CD4-positive, CD25-positive, alpha-beta regulatory T cell (primary cell): ENCODE measurements around the gene TBATA. TPM values are rescaled to one million over a fixed set of nuclear protein-coding genes. Genes with fewer than 3 reads are reported as not detected.
"Not testable (repeated sequence)": the region's sequence is repeated elsewhere in the genome, so short reads cannot be mapped to it uniquely, and the experiment has no call there.

ENCODE experiments used
- ATAC-seq, 2 donors: fragments of 150-1000 bp; cut with Tn5 transposase; one replicate each; pipeline ENCODE4 v1.10.0; 2021; ENCODE audit warnings: low read depth in 2 of 2, moderate number of reproducible peaks in 2 of 2, moderate library complexity in 1 of 2
- DNase-seq, 3 donors: peaks; one replicate each; pipeline versions ENCODE4 v3.0.0 to v3.0.0-alpha.2; 2012 to 2022; ENCODE audit warnings: mixed read lengths in 1 of 3
- H3K27ac ChIP-seq: one replicate; pipeline ENCODE4 v1.7.0; 2013; ENCODE audit warnings: mild to moderate bottlenecking, low read length; ENCODE audit not compliant: insufficient read depth, poor library complexity, severe bottlenecking
- H3K27me3 ChIP-seq: one replicate; pipeline ENCODE4 v1.7.0; 2013; ENCODE audit warnings: low read length; ENCODE audit not compliant: control insufficient read depth, insufficient read depth
- H3K36me3 ChIP-seq: one replicate; pipeline ENCODE4 v1.7.0; 2013; ENCODE audit warnings: mild to moderate bottlenecking, low read length, moderate library complexity; ENCODE audit not compliant: control insufficient read depth, insufficient read depth
- H3K4me1 ChIP-seq: 2 replicates; pipeline ENCODE4 v1.7.0; 2013; ENCODE audit warnings: mild to moderate bottlenecking, low read length; ENCODE audit not compliant: insufficient read depth, control insufficient read depth, poor library complexity, severe bottlenecking
- H3K4me3 ChIP-seq: one replicate; pipeline ENCODE4 v1.7.0; 2013; ENCODE audit warnings: low read depth, mild to moderate bottlenecking, low read length, moderate library complexity
- H3K9me3 ChIP-seq, 2 experiments: 1 replicate in 1 of 2; 2 replicates in 1 of 2; pipeline ENCODE4 v1.7.0; 2013; ENCODE audit warnings: low read length in 2 of 2, mild to moderate bottlenecking in 1 of 2, moderate library complexity in 1 of 2; ENCODE audit not compliant: control insufficient read depth in 2 of 2
- H3K27ac Mint-ChIP-seq, 3 donors: one replicate each; pipeline ENCODE4 v1.8.0; 2020 to 2022; ENCODE audit warnings: mild to moderate bottlenecking in 3 of 3, mixed read lengths in 3 of 3, moderate library complexity in 2 of 3
- H3K27me3 Mint-ChIP-seq: one replicate; pipeline ENCODE4 v1.8.0; 2022; ENCODE audit warnings: mild to moderate bottlenecking, mixed read lengths
- H3K36me3 Mint-ChIP-seq: one replicate; pipeline ENCODE4 v1.8.0; 2020; ENCODE audit warnings: mixed read lengths
- H3K4me1 Mint-ChIP-seq, 4 donors: one replicate each; pipeline ENCODE4 v1.8.0; 2020 to 2022; ENCODE audit warnings: mixed read lengths in 4 of 4, mild to moderate bottlenecking in 1 of 4
- H3K4me3 Mint-ChIP-seq, 4 donors: one replicate each; pipeline ENCODE4 v1.8.0; 2020 to 2022; ENCODE audit warnings: mild to moderate bottlenecking in 4 of 4, mixed read lengths in 4 of 4, moderate library complexity in 3 of 4
- H3K9me3 Mint-ChIP-seq, 7 donors: one replicate each; pipeline ENCODE4 v1.8.0; 2020 to 2022; ENCODE audit warnings: mixed read lengths in 7 of 7, mild to moderate bottlenecking in 3 of 7, moderate library complexity in 2 of 7
- polyA plus RNA-seq, 4 donors: library from polyadenylated mRNA; unstranded; fragments of 300-500 nt; fragmentation: Illumina TruSeq; gene quantifications; one replicate each; pipeline ENCODE4 v1.2.3, GENCODE V29; 2021
- total RNA-seq: library from RNA; stranded (reverse); gene quantifications from one replicate; pipeline ENCODE4 v1.2.3, GENCODE V29; 2022

Gene TBATA
- total and polyA plus RNA-seq, 5 donors from 2014 or later, result not detected

DNA sequence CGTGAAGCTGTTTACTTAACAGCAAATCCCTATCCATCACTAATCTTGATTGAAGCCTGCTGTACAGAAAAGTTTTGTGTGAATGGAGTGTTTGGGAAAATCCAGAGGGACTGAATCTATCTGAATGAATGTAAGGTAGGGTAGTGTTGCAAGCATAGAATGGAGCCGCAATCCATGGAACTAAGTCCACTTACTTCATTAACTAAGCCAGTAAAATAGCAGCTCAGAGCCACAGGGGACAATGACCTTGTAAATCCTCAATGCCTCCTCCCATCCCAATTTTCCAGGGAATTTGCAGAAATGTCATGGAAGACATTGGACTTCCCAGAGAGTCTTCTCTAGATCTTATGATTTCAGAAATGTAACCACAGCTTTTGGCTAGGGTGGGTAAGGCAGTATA, 15.2 kb downstream of the TBATA start:
- H3K27ac Mint-ChIP-seq, result no peak overlapping the region
- H3K9me3 Mint-ChIP-seq, result peaks cover 0 to 7% (median 0%) of the 10 kb centered on the region in 7 donors
- peaks cover 4% of the 10 kb centered on the region for H3K27me3 Mint-ChIP-seq
- DNase-seq, result no peak
- Histone ChIP-seq H3K4me3 (no peak overlapping the region), H3K36me3 (no peaks in the 10 kb centered on the region), H3K9me3 (no peaks in the 10 kb centered on the region), H3K27ac (no peak overlapping the region), H3K4me1 (no peaks in the 10 kb centered on the region), H3K27me3 (no peaks in the 10 kb centered on the region)
- H3K4me3 Mint-ChIP-seq, result no peak overlapping the region
- peaks cover 3% of the 10 kb centered on the region for H3K36me3 Mint-ChIP-seq
- no peaks in the 10 kb centered on the region for H3K4me1 Mint-ChIP-seq
- ATAC-seq, result no peak

DNA sequence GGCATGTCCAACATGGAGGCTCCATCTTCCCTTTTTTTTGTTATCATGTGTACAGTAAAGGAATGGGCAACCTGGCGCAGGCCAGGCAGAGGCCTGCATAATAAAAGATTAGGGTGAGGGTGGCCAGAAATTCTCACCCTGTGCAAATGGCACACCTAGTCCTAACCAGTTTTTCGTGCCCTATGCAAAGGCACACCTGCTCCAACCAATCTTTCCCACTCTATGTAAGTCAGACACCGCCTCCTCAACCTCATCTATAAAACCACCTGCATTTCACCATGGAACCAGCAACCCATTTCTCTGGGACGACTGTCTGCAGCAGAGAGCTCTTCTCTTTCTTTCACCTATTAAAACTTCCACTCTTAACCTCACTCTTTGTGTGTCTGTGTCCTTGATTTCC, 16.1 kb downstream of the TBATA start:
- H3K4me3 ChIP-seq, result no peak overlapping the region
- no peaks in the 10 kb centered on the region for H3K4me1 ChIP-seq
- Mint-ChIP-seq H3K4me3 (no peak overlapping the region), H3K27ac (no peak overlapping the region), H3K9me3 (peaks cover 0 to 7% (median 0%) of the 10 kb centered on the region in 7 donors), H3K27me3 (peaks cover 4% of the 10 kb centered on the region), H3K4me1 (no peaks in the 10 kb centered on the region), H3K36me3 (peaks cover 3% of the 10 kb centered on the region)
- H3K27me3 ChIP-seq, result no peaks in the 10 kb centered on the region
- ATAC-seq (no peak), DNase-seq (no peak)
- H3K27ac ChIP-seq, result no peak overlapping the region
- no peaks in the 10 kb centered on the region for H3K36me3 ChIP-seq
- no peaks in the 10 kb centered on the region for H3K9me3 ChIP-seq

DNA sequence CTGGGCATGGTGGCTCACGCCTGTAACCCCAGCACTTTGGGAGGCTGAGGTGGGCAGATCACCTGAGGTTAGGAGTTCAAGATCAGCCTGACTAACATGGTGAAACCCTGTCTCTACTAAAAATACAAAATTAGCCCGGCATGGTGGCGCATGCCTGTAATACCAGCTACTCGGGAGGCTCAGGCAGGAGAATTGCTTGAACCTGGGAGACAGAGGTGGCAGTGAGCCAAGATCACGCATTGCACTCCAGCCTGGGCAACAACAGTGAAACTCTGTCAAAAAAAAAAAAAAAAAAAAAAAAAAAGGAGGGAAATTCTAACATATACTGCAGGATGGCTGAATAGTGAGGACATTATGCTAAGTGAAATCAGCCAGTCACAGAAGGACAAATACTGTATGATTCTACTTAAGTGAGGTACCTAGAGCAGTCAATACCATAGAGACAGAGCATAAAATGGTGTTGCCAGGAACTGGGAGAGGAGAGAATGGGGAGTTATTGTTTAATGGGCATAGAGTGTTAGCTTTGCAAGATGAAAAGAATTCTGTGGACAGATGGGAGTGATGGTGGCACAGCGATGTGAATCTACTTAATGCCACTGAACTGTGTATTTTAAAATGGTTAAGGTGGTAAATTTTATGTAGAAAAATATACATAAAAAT, 17.0 kb downstream of the TBATA start:
- not testable (repeated sequence) for ATAC-seq, H3K36me3 ChIP-seq, DNase-seq

DNA sequence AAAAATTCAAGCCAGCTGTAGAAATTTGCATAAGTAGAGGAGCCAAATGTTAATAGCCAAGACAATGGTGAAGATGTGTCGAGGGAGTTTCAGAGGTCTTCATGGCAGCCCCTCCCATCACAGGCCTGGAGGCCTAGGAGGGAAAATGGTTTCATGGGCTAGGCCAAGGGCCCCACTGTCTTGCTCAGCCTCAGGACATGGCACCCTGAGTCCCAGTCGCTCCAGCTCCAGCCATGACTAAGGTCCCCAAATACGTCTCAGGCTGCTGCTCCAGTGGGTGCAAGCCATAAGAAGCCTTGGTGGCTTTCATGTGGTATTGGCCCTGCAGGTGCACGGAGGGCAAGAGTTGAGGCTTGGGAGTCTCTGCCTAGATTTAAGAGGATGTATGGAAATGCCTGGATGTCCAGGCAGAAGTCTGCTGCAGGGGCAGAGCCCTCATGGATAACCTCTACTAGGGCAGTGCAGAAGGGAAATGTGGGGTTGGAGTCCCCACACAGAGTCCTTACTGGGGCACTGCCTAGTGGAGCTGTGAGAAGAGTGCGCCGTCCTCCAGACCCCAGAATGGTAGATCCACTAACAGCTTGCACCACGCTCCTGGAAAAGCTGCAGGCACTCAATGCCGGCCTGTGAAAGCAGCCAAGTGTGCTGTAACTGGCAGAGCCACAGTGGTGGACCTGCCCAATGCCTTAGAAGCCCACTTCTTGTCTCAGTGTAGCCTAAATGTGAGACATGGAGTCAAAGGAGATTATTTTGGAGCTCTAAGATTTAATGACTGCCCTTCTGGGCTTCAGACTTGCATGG, 19.2 kb downstream of the TBATA start:
- Mint-ChIP-seq H3K27me3 (peaks cover 4% of the 10 kb centered on the region), H3K4me1 (no peaks in the 10 kb centered on the region), H3K27ac (no peak overlapping the region), H3K36me3 (peaks cover 3% of the 10 kb centered on the region), H3K4me3 (no peak overlapping the region), H3K9me3 (peaks cover 0 to 7% (median 1%) of the 10 kb centered on the region in 7 donors)
- no peaks in the 10 kb centered on the region for H3K4me1 ChIP-seq
- ATAC-seq (no peak), DNase-seq (no peak)
- H3K27me3 ChIP-seq, result no peaks in the 10 kb centered on the region
- no peaks in the 10 kb centered on the region for H3K9me3 ChIP-seq
- H3K36me3 ChIP-seq, result no peaks in the 10 kb centered on the region
- no peak overlapping the region for H3K4me3 ChIP-seq
- H3K27ac ChIP-seq, result no peak overlapping the region

More for the DNA sequence above, 17.0 kb downstream of the TBATA start:
- H3K4me3 ChIP-seq, H3K27ac ChIP-seq, H3K4me3 Mint-ChIP-seq, H3K36me3 Mint-ChIP-seq, H3K27me3 ChIP-seq, H3K4me1 Mint-ChIP-seq, H3K27me3 Mint-ChIP-seq, H3K4me1 ChIP-seq, H3K9me3 ChIP-seq, H3K9me3 Mint-ChIP-seq: not testable (repeated sequence)
- H3K27ac Mint-ChIP-seq, result peak overlapping the region in 1 of 3 donors; percentile 0

DNA sequence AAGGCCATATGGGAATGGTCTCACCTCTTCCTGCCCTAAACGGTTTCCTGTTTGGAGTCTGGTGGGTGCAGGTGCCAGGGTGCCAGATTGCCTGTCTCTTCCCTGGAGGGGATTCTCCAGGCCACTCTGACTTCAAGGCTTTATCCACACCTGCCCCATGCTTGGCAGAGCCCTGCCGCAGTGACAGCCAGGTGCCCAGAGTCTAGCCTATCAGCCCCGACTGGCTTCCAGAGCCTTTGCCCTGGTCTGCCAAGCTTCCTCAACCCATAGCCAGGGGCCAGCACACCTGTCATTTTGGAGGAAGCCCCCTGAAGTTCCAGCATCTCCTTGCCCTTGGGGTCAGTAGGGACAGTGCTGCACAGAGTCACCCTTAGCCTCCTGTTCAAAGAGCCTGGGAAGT, 21.6 kb downstream of the TBATA start:
- peaks cover 4% of the 10 kb centered on the region for H3K27me3 Mint-ChIP-seq
- Histone ChIP-seq H3K9me3 (no peaks in the 10 kb centered on the region), H3K27ac (no peak overlapping the region), H3K4me1 (no peaks in the 10 kb centered on the region), H3K27me3 (no peaks in the 10 kb centered on the region), H3K4me3 (no peak overlapping the region), H3K36me3 (no peaks in the 10 kb centered on the region)
- peaks cover 0 to 7% (median 1%) of the 10 kb centered on the region in 7 donors for H3K9me3 Mint-ChIP-seq
- DNase-seq (no peak), ATAC-seq (no peak)
- H3K4me3 Mint-ChIP-seq, result no peak overlapping the region
- H3K4me1 Mint-ChIP-seq, result peaks cover 0 to 6% (median 2%) of the 10 kb centered on the region in 4 donors
- peaks cover 3% of the 10 kb centered on the region for H3K36me3 Mint-ChIP-seq
- H3K27ac Mint-ChIP-seq, result peak overlapping the region in 1 of 3 donors; percentile 27

DNA sequence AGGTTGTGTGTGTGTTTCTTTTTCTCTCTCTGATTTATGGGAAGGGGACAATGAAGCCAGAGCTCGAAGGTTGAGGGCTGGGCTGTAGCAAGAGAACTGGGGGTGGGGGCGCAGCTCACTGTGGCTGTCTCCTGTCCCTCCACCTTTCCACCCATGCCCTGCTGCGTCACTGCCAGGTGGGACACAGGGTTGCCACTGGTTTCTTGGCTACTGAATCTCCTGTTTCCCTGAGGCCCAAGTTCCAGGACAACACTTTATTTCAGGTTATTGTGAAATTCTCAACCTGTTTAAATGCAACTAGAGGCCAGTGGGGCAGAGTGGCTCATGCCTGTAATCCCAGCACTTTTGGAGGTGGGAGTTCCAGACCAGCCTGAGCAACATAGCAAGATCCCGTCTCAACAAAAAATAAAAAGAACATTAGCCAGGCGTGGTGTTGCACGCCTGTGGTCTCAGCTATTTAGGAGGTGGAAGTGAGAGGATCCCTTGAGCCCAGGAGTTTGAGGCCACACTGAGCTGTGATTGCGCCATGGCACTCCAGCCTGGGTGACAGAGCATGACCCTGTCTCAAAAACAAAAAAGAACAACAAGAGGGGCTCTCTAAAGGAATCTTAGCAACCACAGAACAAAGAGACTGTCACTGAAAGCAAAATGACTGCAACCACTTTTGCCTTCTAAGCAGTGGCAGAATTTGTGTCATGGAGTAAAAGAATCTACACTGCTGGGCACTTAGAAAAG, 22.6 kb downstream of the TBATA start:
- Histone ChIP-seq H3K9me3 (no peaks in the 10 kb centered on the region), H3K27ac (no peak overlapping the region), H3K27me3 (no peaks in the 10 kb centered on the region), H3K36me3 (no peaks in the 10 kb centered on the region), H3K4me1 (no peaks in the 10 kb centered on the region), H3K4me3 (no peak overlapping the region)
- Mint-ChIP-seq H3K4me3 (no peak overlapping the region), H3K27ac (no peak overlapping the region), H3K9me3 (peaks cover 0 to 7% (median 1%) of the 10 kb centered on the region in 7 donors), H3K36me3 (peaks cover 3% of the 10 kb centered on the region), H3K27me3 (peaks cover 4% of the 10 kb centered on the region), H3K4me1 (peaks cover 0 to 6% (median 2%) of the 10 kb centered on the region in 4 donors)
- no peak for DNase-seq
- ATAC-seq, result no peak

DNA sequence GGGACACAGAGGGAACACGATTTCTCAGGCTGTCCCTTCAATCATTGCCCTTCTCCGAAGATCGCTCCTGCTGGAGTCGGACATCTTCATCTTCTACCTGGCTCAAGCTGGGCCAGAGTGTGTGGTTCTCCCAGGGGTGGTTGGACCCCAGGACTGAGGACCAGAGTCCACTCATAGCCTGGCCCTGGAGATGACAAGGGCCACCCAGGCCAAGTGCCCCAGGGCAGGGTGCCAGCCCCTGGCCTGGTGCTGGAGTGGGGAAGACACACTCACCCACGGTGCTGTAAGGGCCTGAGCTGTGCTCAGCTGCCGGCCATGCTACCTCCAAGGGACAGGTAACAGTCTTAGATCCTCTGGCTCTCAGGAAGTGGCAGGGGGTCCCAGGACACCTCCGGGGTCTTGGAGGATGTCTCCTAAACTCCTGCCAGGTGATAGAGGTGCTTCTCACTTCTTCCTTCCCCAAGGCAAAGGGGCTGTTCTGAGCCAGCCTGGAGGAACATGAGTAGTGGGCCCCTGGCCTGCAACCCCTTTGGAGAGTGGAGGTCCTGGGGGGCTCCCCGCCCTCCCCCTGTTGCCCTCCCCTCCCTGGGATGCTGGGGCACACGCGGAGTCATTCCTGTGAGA, 23.3 kb downstream of the TBATA start:
- Mint-ChIP-seq H3K36me3 (peaks cover 1% of the 10 kb centered on the region), H3K4me3 (no peak overlapping the region), H3K9me3 (peaks cover 0 to 6% (median 1%) of the 10 kb centered on the region in 7 donors), H3K4me1 (peaks cover 0 to 6% (median 2%) of the 10 kb centered on the region in 4 donors), H3K27me3 (peaks cover 4% of the 10 kb centered on the region), H3K27ac (no peak overlapping the region)
- H3K27ac ChIP-seq, result no peak overlapping the region
- H3K9me3 ChIP-seq, result no peaks in the 10 kb centered on the region
- H3K4me1 ChIP-seq, result no peaks in the 10 kb centered on the region
- no peak for ATAC-seq
- no peaks in the 10 kb centered on the region for H3K36me3 ChIP-seq
- H3K27me3 ChIP-seq, result no peaks in the 10 kb centered on the region
- no peak for DNase-seq
- no peak overlapping the region for H3K4me3 ChIP-seq
